ENCODE measurements around the gene RNU7-1. TPM values are rescaled to one million over a fixed set of nuclear protein-coding genes. Genes with fewer than 3 reads are reported as not detected.

RNU7-1 gene
- total and polyA plus RNA-seq, 10 of the 15 experiments (the other 5 are each of a cell fraction or from before 2014, with no cell fraction given): not detected

DNA sequence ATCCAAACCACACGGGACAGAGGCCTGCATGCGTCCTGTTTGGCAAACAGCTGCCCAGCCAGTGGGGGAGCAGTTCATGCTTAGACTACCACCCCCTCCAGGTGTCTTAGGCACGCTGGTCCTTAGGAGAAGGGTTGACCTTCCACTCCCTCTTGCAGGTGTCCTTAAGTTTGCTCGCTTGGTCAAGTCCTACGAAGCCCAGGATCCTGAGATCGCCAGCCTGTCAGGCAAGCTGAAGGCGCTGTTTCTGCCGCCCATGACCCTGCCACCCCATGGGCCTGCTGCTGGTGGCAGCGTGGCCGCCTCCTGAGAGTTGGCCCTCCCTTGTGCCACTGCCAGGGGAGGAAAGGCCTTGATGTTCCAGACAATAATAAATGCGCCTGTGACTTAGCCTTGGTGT is 2.0 kb downstream of the RNU7-1 start:
- Histone ChIP-seq H3K9ac (ENCODE audit: control insufficient read depth, insufficient read depth, low read length) (peak overlapping the region; percentile 90), H3K79me2 (ENCODE audit: control insufficient read depth, insufficient read depth, low read length) (peaks cover 39% of the 10 kb centered on the region), H3K4me3 (peak overlapping the region; percentile 78), H3K9me3 (replicated peaks; ENCODE audit: control insufficient read depth, insufficient read depth, low read length) (no peaks in the 10 kb centered on the region), H3K36me3 (ENCODE audit: control insufficient read depth in 2 of 2, insufficient read depth in 2 of 2, low read length in 1 of 2) (peaks cover 2 to 8% of the 10 kb centered on the region in 2 experiments; a peak in 2 of 4 replicates), H2AFZ (ENCODE audit: control insufficient read depth, low read depth, low read length) (no peak overlapping the region), H4K20me1 (ENCODE audit: control insufficient read depth, insufficient read depth) (no peaks in the 10 kb centered on the region), H3K4me1 (ENCODE audit: control insufficient read depth, insufficient read depth, low read length) (peaks cover 46% of the 10 kb centered on the region), H3K27ac (ENCODE audit: control insufficient read depth, insufficient read depth) (peak overlapping the region; percentile 91), H3K27me3 (replicated peaks in 1 of 2; ENCODE audit: control insufficient read depth in 2 of 2, insufficient read depth in 2 of 2, low read length in 1 of 2) (no peaks in the 10 kb centered on the region), H3K4me2 (ENCODE audit: control insufficient read depth, insufficient read depth) (peak overlapping the region; percentile 61)
- CTCF ChIA-PET: interaction anchor here (0.9 to 11.6 kb wide), 15 partner anchors 9 to 199 kb away, joined by 3 to 645 read pairs (median 8); partner anchors contain the start of genes C1R, C1RL, LPCAT3 and USP5
- BruUV-seq (replicated peaks): no TSS peak
- RAD21 ChIA-PET (ENCODE audit: unreplicated experiment): interaction anchor here (1.0 to 7.0 kb wide), 12 partner anchors 14 to 164 kb away, joined by 3 to 426 read pairs (median 10); partner anchors contain the start of genes C1RL, CDCA3, LPCAT3 and SPSB2
- no peak for DNase-seq (ENCODE audit: low read depth, low spot score)
- SMC1A ChIA-PET (ENCODE audit: uncharacterized antibody, unreplicated experiment): interaction anchor here (0.6 to 11.6 kb wide), 12 partner anchors 15 to 166 kb away, joined by 3 to 395 read pairs (median 6); partner anchors contain the start of genes C1RL and ENO2
- FAIRE-seq: no peak
- 36% methylated on average over 11 of the region's 11 CpGs for WGBS (ENCODE audit: insufficient coverage, insufficient replicate concordance, low lambda C conversion rate, missing lambda C conversion rate)
- intact Hi-C loops (cut with micrococcal nuclease; ENCODE audit: unreplicated experiment): loop anchor here (2.0 kb wide), 2 partner anchors 73 to 163 kb away; partner anchors contain the start of genes C1RL and LPCAT3
- in situ Hi-C loops (cut with MboI): no loop called here
- no peak for ATAC-seq
- POLR2A ChIA-PET: interaction anchor here (0.6 to 17.8 kb wide), 10 partner anchors 15 to 165 kb away, joined by 3 to 524 read pairs (median 8); partner anchors contain the start of genes C1RL, CDCA3, ENO2 and LPCAT3
- no peak for TF ChIP-seq NFYB (IDR thresholded peaks at IDR 0.05; ENCODE audit: insufficient read depth, low read depth, low read length)
- TF ChIP-seq CREM (IDR thresholded peaks at IDR 0.05; ENCODE audit: low read depth): no peak
- TF ChIP-seq, protein P1, sequence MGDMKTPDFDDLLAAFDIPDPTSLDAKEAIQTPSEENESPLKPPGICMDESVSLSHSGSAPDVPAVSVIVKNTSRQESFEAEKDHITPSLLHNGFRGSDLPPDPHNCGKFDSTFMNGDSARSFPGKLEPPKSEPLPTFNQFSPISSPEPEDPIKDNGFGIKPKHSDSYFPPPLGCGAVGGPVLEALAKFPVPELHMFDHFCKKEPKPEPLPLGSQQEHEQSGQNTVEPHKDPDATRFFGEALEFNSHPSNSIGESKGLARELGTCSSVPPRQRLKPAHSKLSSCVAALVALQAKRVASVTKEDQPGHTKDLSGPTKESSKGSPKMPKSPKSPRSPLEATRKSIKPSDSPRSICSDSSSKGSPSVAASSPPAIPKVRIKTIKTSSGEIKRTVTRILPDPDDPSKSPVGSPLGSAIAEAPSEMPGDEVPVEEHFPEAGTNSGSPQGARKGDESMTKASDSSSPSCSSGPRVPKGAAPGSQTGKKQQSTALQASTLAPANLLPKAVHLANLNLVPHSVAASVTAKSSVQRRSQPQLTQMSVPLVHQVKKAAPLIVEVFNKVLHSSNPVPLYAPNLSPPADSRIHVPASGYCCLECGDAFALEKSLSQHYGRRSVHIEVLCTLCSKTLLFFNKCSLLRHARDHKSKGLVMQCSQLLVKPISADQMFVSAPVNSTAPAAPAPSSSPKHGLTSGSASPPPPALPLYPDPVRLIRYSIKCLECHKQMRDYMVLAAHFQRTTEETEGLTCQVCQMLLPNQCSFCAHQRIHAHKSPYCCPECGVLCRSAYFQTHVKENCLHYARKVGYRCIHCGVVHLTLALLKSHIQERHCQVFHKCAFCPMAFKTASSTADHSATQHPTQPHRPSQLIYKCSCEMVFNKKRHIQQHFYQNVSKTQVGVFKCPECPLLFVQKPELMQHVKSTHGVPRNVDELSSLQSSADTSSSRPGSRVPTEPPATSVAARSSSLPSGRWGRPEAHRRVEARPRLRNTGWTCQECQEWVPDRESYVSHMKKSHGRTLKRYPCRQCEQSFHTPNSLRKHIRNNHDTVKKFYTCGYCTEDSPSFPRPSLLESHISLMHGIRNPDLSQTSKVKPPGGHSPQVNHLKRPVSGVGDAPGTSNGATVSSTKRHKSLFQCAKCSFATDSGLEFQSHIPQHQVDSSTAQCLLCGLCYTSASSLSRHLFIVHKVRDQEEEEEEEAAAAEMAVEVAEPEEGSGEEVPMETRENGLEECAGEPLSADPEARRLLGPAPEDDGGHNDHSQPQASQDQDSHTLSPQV (IDR thresholded peaks at IDR 0.05): no peak
- no peak for TF ChIP-seq ZBED1 (IDR thresholded peaks at IDR 0.05; ENCODE audit: borderline replicate concordance)
- TF ChIP-seq KDM1A (IDR thresholded peaks at IDR 0.05; ENCODE audit: borderline replicate concordance): no peak
- no peak for TF ChIP-seq SMAD5 (IDR thresholded peaks at IDR 0.05; ENCODE audit: low read depth)
- TF ChIP-seq, protein P2, sequence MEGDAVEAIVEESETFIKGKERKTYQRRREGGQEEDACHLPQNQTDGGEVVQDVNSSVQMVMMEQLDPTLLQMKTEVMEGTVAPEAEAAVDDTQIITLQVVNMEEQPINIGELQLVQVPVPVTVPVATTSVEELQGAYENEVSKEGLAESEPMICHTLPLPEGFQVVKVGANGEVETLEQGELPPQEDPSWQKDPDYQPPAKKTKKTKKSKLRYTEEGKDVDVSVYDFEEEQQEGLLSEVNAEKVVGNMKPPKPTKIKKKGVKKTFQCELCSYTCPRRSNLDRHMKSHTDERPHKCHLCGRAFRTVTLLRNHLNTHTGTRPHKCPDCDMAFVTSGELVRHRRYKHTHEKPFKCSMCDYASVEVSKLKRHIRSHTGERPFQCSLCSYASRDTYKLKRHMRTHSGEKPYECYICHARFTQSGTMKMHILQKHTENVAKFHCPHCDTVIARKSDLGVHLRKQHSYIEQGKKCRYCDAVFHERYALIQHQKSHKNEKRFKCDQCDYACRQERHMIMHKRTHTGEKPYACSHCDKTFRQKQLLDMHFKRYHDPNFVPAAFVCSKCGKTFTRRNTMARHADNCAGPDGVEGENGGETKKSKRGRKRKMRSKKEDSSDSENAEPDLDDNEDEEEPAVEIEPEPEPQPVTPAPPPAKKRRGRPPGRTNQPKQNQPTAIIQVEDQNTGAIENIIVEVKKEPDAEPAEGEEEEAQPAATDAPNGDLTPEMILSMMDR (IDR thresholded peaks at IDR 0.05 in 2 of 3, conservative IDR thresholded peaks at IDR 0.05 in 1 of 3; ENCODE audit: control insufficient read depth in 2 of 3, extremely low read depth in 1 of 3, insufficient read depth in 1 of 3, low read depth in 3 of 3, low read length in 3 of 3): 0 out of 6 replicates have a peak, but pooled peaks of 1 of the 3 experiments have one; percentile 4
- no peak for TF ChIP-seq KAT2A (conservative IDR thresholded peaks at IDR 0.05; ENCODE audit: control insufficient read depth, low read depth, low read length)
- TF ChIP-seq POLR2A (IDR thresholded peaks at IDR 0.05; ENCODE audit: low read depth, low read length): peak; percentile 31; the same call in 1 of the 2 replicates
- TF ChIP-seq EP300 (IDR thresholded peaks at IDR 0.05; ENCODE audit: borderline replicate concordance in 1 of 2, control insufficient read depth in 1 of 2, low read depth in 2 of 2, low read length in 2 of 2): no peak
- no peak for TF ChIP-seq MYB (IDR thresholded peaks at IDR 0.05; ENCODE audit: borderline replicate concordance, low read depth, low read length)
- TF ChIP-seq SIN3A (IDR thresholded peaks at IDR 0.05; ENCODE audit: low read depth, low read length): no peak
- TF ChIP-seq NFIC (IDR thresholded peaks at IDR 0.05; ENCODE audit: low read depth, low read length): no peak

All from GM12878 (cell line).